ENCODE results near the gene LMNTD2.

DNA sequence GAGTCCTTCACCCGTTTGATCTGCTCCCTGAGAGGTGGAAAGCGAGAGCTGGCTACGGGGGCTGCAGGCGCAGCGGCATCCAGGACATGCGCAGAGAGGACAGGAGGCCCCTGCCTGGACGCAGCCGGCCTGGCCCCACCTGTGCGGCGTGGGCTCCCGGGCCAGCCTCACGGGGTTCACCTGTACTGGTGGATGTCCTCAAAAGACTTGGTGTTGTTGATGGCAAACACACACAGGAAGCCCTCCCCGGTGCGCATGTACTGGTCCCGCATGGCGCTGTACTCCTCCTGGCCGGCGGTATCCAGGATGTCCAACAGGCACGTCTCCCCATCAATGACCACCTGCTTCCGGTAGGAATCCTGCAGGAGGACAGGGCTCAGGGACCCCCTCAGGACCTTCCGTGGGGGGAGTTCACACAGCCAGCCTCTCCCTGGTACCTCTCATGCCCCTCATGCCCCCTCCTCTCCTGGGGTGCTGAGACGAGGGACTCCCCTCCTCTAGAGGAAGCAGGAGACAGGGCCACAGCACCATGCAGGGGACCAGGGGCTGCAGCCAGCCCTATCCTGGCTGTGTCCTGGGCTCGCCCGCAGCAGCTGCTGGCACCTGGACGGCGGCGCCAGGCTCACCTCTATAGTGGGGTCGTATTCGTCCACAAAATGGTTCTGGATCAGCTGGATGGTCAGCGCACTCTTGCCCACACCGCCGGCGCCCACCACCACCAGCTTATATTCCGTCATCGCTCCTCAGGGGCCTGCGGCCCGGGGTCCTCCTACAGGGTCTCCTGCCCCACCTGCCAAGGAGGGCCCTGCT, 26.7 kb downstream of the LMNTD2 start:
- TF ChIP-seq GATA2 (IDR thresholded peaks at IDR 0.05; ENCODE audit: low read depth, low read length) = no peak
- TF ChIP-seq GATA3 (IDR thresholded peaks at IDR 0.05; ENCODE audit: low read depth, low read length) = no peak
